NCI-H146 (cell line): ENCODE results near the gene STXBP6.

Source experiments
- DNase-seq: peaks from one replicate; lab custom pipeline; 2025; lab: John Stamatoyannopoulos, UW

STXBP6 gene

GRCh38 chr14:24915403-24915921, 134.5 kb downstream of the STXBP6 start:
- no peak for DNase-seq

DNA sequence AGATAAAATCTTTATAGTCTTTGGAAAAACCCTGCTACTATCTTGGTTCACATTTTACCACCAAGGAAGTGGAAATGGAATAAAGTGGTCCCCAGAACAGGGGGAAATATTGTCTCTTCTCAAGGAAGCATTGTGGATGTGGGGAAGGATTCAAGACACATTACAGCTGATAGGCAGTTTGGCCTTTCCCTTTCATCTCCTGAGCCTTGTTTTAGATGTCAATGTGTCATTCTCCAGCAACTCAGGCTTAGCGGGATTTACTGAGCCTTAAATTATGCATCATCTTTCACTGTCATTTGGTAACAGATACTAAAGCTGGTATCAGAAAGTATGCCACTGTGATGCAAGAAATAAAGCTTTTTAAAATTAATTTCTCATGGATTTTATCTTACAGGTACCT, 136.2 kb downstream of the STXBP6 start:
- DNase-seq: no peak

GRCh38 chr14:24913021-24913420, 136.9 kb downstream of the STXBP6 start:
- no peak for DNase-seq

- no peak for DNase-seq
Measured at GRCh38 chr14:24911324-24912109, 138.4 kb downstream of the STXBP6 start.

DNA sequence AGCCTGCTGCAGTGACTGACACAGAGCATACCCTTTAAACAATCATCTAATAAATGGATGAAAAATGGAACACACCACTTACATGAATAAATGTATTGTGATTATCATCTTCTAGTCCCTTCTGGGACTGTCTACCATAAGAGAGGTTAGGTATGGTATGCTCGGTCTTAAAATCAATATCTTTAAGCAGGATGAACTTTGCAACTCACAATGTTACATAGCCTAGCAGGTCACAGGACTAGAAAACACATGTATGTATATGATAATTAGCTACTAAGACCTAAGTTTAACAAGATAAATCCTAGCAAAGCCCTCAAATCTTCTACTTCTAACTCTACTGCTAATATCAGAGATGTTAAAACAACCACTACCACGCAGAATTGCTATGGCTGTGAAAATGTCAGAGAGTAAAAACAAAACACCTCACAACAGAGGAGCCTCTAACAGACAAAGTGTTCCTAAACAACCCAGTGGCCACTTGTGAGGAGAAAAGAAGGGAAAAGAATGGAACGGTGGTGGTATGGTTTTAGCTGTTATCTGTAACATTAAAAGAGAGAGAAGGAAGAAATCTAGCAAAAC, 139.4 kb downstream of the STXBP6 start:
- DNase-seq: no peak

GRCh38 chr14:24909523-24910302, 140.2 kb downstream of the STXBP6 start:
- no peak for DNase-seq

DNA sequence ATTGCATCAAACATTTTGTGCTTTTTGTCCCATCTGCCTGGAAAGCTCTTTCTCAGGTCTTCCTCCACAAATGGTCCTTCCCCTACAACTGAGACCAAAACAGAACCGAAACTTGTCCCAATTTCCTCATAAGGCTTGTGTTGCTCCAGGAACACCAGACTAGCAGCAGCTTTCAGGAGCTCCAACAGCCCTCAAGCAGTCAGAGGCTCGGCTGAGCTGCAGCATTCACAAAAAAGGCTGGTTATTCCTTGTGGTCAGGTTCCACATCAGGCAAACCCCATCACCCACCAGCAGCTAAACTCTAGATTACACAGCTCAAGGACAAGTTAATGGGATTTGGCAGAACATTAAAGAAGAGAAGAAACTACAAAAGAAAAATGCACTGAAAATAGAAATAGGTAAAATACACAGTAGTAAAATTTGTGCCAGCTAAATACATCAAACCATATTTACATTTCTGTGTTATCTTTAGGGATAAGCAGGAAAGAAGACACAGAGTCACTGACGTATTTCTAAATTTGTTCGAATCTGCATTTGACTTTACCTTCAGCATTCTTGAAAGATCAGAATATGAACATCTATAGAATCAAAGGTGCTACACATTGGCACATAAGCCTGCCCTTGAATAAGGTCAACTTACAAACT, 141.2 kb downstream of the STXBP6 start:
- no peak for DNase-seq

- DNase-seq: no peak
Measured at GRCh38 chr14:24904533-24904932, 145.4 kb downstream of the STXBP6 start.

GRCh38 chr14:24903337-24903736, 146.6 kb downstream of the STXBP6 start:
- DNase-seq: no peak

DNA sequence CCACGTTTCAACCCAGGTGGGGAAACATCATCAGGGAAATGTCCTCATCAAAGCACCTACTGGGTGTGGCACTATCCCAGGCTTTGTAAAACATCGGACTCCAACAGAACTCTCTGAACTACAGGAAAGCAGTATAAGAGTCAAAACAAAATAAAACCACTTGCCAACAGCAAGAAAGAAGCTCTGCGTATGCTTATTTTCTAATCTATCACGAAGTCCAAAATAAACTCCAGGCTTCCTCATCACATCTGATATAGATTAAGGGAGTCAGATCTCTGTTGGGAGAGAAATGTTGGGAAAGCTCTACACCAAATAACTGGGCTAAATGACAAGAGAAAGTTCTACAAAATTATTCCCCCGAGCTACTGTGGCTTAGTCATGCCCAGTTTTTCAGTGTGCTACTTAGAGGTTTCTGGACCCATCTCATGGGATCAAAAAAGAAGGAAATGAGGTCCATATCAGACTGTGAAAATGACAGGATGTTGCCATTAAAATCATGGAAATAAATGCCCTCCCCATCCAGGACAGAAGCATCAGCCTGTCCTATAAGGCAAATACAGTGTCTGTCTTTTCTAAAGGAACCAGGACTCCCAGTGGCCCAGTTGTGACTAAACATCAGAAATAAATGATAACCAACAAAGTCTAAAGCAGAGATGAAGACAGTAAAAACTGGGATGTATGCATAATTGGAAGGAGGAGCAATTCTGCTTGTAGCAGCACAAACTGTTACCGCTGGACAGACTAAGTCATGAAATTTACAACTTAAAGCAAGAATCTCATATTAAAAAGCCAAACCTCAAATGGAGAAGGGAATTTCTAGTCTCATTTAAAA, 149.5 kb downstream of the STXBP6 start:
- no peak for DNase-seq

GRCh38 chr14:24897793-24898192, 152.2 kb downstream of the STXBP6 start:
- no peak for DNase-seq

DNA sequence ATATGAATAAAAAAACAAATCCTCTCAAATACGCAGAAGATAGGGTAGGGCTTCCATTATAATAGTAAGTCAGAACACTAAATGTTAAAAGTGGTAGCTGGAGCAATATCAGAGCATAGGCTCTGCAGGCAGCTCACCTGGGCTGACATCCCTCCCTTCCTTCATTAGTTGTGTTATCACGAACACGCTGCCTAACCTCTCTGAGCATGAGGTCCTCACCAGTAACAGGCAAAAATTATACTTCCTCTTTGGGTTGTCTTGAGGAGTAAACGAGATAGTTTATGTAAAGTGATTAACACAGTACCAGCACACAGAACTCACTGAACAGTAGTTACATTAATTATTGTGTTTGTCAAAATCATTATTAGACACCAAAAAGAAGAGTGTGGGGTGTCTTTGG, 154.3 kb downstream of the STXBP6 start:
- no peak for DNase-seq

- no peak for DNase-seq
Measured at GRCh38 chr14:24895243-24895583, 154.7 kb downstream of the STXBP6 start.

DNA sequence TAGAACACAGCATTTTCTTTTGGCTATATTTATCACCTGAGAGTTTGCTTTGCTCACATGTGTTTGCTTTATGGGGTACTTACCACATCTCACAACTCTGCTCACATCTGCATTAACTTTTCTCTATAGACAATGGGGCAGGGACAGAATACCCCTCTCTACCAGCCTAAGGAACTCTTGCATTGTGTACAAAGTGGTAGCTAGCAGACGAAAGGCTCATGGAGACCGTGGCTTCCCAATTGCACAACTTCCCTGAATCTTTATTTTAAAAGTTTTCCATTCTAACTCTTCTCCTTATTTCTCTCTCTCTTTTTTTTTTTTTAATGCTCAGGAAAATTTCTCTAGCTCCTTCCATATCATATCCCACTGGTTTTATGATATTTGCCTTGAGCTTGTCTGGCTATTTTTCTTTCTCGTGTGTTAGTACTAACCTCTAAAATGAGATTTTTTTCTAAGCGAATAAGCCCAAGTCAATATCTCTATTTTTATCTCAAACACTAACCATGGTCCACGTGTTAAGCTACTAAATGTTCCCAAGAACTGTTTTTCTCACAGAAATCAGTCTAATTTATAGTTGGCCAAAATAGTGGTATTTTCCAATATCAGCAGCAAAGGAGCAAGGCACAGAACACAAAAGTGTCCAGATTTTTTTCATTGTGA, 155.2 kb downstream of the STXBP6 start:
- no peak for DNase-seq

GRCh38 chr14:24892497-24893051, 157.4 kb downstream of the STXBP6 start:
- no peak for DNase-seq

DNA sequence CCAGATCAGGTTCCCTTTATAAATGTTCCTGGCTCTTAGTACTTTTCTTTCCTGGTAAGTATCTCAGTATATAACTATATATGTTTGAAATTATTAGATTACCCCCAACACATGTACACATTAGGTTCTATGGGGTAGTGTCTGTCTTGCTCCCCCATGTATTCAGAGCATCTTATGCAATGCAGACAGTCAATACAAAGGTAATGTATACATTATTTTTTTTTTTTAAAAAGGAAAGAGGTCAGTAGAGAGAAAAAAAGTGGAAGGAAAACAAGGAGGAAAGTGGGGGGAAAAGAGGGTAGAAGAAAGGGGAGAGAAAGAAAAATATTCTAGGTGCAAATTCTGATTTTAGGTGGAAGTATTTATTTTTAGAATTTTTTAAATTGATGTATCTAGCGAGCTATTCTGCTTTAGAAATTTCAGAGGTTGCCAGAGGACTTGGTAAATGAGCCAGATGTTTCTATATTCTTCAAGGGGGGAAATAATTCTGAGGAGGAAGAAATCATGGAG, 157.9 kb downstream of the STXBP6 start:
- DNase-seq: no peak

- DNase-seq: no peak
Measured at GRCh38 chr14:24890716-24891115, 159.2 kb downstream of the STXBP6 start.

DNA sequence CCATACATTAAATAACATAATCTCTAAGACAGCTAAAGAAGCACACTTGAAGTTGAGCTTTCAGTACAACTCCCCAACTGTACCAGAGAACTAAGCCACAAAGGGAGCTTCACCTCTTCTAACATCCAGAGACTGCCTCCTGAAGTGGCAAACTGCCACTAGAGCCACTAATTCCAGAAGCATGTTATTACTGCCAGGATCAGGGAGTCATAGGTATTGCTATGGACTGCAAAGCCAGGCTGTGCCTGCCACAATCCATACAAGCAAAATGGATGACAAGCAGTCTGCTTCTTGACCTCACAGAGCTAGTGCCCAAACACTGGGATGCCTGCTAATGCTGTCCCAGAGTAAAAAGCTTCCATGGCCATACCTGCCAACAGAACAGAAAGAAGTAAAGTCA, 160.1 kb downstream of the STXBP6 start:
- no peak for DNase-seq

DNA sequence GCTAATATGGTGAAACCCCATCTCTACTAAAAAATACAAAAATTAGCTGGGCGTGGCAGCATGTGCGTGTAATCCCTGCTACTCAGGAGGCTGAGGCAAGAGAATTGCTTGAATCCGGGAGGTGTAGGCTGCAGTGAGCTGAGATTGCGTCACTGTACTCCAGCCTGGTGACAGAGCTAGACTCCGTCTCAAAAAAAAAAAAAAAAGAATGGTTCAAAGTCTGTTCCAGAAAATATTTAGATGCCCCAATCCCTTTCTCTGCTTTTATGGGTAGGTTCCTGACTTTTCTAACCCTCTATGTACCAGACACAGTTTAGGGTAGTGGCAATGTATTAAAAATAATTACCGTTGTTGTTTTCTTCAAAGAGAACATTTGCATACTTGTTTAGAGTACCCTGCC, 161.4 kb downstream of the STXBP6 start:
- no peak for DNase-seq

DNA sequence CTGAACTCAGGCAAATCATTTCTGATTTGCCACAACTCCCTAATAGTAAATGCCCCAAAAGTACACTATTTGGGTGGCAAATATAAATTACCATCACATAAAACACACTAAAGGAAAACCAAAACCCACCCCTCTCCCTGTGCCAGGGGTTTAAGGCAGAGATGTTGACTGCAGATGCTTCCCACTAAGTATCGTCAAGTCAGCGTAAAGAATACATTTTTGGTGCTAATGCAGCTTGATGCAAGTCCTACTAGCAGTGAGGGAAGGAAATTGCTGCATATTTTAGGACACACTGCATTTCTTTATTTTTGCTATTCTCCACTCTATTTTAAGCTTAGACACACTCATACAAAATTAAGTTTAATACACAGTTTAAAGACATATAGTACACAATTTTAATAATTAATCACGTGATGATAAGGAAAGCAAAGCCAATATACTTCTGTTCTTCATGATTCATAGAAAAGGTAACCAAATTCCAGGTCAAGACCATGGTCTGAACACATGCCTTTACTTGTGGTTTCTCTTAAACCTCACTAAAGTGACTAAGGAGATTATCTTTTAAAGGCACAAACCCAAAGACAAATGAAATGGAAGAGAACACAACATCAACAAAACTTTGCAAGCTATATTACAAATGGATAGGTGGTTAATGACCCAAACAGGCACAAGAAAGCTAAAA, 162.2 kb downstream of the STXBP6 start:
- DNase-seq: no peak
